ENCODE measurements around the gene RHBDL3. TPM values are rescaled to one million over a fixed set of nuclear protein-coding genes. Genes with fewer than 3 reads are reported as not detected.
"Not testable (repeated sequence)": the region's sequence is repeated elsewhere in the genome, so short reads cannot be mapped to it uniquely, and the experiment has no call there.

RHBDL3 gene
- total and polyA plus RNA-seq, 2 donors (not counting 3 experiments of a cell fraction or from before 2014, with no cell fraction given) = 0.11 to 0.20 TPM

DNA sequence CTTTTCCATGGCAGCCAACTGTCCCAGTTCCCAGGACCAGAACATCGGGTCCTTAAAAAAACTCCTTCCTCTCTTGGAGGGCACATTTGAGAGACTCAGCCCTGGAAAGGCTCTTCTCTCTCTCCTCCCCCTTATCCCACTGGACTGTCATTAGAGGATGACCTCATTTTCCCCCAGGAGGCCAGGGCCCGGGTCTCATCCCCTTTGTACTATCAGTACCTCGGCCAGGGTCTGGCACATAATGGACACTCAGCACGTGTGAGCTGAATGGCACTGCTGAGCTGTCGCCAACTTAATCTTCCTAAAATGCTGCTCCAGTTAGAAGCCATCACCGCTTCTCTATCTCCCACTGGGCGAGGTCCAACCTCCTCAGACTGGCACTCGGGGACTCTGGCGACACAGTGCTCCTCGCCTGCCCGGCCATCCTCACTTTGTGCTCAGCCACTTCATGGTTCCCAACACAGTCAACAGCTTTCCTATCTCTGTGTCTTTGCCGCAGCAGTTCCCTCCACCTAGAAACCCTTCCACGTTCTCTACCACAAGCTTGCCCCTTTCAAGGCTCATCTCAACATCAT lies 3.6 kb upstream of the RHBDL3 start:
- H3K9me3 ChIP-seq (replicated peaks; ENCODE audit: control insufficient read depth, insufficient read depth, low read length) = no peaks in the 10 kb centered on the region
- no TSS peak for BruUV-seq (replicated peaks)
- no peak overlapping the region for H3K4me3 ChIP-seq (replicated peaks in 1 of 3; ENCODE audit: insufficient read depth in 1 of 3, low read depth in 1 of 3, low read length in 3 of 3)
- H2AFZ ChIP-seq (ENCODE audit: low read depth, low read length) = no peak overlapping the region
- H3K9ac ChIP-seq (replicated peaks; ENCODE audit: extremely low read depth, insufficient read depth, low read length) = no peak overlapping the region
- no peak for DNase-seq (ENCODE audit: low read depth, low spot score)
- H3K4me1 ChIP-seq (ENCODE audit: control insufficient read depth, extremely low read depth, insufficient read depth, low read length) = peaks cover 12% of the 10 kb centered on the region
- H3K79me2 ChIP-seq (ENCODE audit: control insufficient read depth, insufficient read depth, low read length) = no peaks in the 10 kb centered on the region
- intact Hi-C loops (cut with micrococcal nuclease) = no loop called here
- H3K27ac ChIP-seq (ENCODE audit: insufficient read depth, low read depth, low read length) = no peak overlapping the region
- ChIA-PET CTCF (interaction anchor here (0.7 to 2.4 kb wide), 2 partner anchors 9 to 11 kb away, joined by 3 to 13 read pairs; no protein-coding TSS in a partner anchor), POLR2A (interaction anchor here (0.6 kb wide), 1 partner anchor 984 kb away, joined by 3 read pairs; no protein-coding TSS in a partner anchor)
- no peaks in the 10 kb centered on the region for H4K20me1 ChIP-seq (replicated peaks; ENCODE audit: control insufficient read depth, extremely low read depth, insufficient read depth, low read length)
- FAIRE-seq = no peak
- H3K27me3 ChIP-seq (ENCODE audit: control insufficient read depth in 2 of 2, insufficient read depth in 2 of 2, low read length in 2 of 2) = peaks cover 36 to 61% of the 10 kb centered on the region in 2 experiments
- dilution Hi-C loops (cut with MboI; ENCODE audit: extremely low pct_ligation_motif_present, low sequenced_read_pairs) = no loop called here
- no peak overlapping the region for H3K4me2 ChIP-seq (ENCODE audit: insufficient read depth, low read length)
- H3K36me3 ChIP-seq (ENCODE audit: control insufficient read depth in 2 of 2, extremely low read depth in 1 of 2, insufficient read depth in 2 of 2, low read length in 2 of 2) = no peaks in the 10 kb centered on the region
- no peaks in the 10 kb centered on the region for H3K9me1 ChIP-seq (replicated peaks; ENCODE audit: control insufficient read depth, extremely low read depth, insufficient read depth, low read length)
- no peak for TF ChIP-seq FOS (IDR thresholded peaks at IDR 0.05; ENCODE audit: borderline replicate concordance, insufficient read depth, low read length)
- TF ChIP-seq EZH2 (IDR thresholded peaks at IDR 0.05; ENCODE audit: borderline replicate concordance, low read depth, low read length, severe bottlenecking) = no peak
- no peak for TF ChIP-seq GATA2 (IDR thresholded peaks at IDR 0.05; ENCODE audit: insufficient read depth, insufficient read length, low read depth, low read length)

DNA sequence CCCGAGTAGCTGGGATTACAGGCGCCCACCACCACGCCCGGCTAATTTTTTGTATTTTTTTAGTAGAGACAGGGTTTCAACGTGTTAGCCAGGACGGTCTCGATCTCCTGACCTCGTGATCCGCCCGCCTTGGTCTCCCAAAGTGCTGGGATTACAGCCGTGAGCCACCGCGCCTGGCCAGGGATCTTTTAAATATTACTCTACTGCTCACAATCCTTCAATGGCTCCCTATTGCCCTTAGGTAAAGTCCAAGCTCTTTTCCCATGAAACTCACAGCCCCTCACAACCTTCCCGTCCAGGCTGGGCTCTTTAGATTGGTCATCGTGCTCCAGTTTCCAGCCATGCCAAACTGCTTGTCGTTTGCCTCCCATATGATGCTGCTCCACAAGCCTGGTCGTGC lies 2.1 kb upstream of the RHBDL3 start:
- dilution Hi-C loops (cut with MboI; ENCODE audit: extremely low pct_ligation_motif_present, low sequenced_read_pairs); DNase-seq (ENCODE audit: low read depth, low spot score); H4K20me1 ChIP-seq (replicated peaks; ENCODE audit: control insufficient read depth, extremely low read depth, insufficient read depth, low read length); H2AFZ ChIP-seq (ENCODE audit: low read depth, low read length); H3K9me1 ChIP-seq (replicated peaks; ENCODE audit: control insufficient read depth, extremely low read depth, insufficient read depth, low read length); H3K9me3 ChIP-seq (replicated peaks; ENCODE audit: control insufficient read depth, insufficient read depth, low read length); H3K4me3 ChIP-seq (replicated peaks in 1 of 3; ENCODE audit: insufficient read depth in 1 of 3, low read depth in 1 of 3, low read length in 3 of 3); BruUV-seq (replicated peaks); H3K27ac ChIP-seq (ENCODE audit: insufficient read depth, low read depth, low read length); POLR2A ChIA-PET; H3K79me2 ChIP-seq (ENCODE audit: control insufficient read depth, insufficient read depth, low read length); H3K36me3 ChIP-seq (ENCODE audit: control insufficient read depth in 2 of 2, extremely low read depth in 1 of 2, insufficient read depth in 2 of 2, low read length in 2 of 2); FAIRE-seq; H3K9ac ChIP-seq (replicated peaks; ENCODE audit: extremely low read depth, insufficient read depth, low read length); H3K4me2 ChIP-seq (ENCODE audit: insufficient read depth, low read length); intact Hi-C loops (cut with micrococcal nuclease): not testable (repeated sequence)
- Histone ChIP-seq H3K27me3 (ENCODE audit: control insufficient read depth in 2 of 2, insufficient read depth in 2 of 2, low read length in 2 of 2) (peaks cover 51 to 67% of the 10 kb centered on the region in 2 experiments), H3K4me1 (ENCODE audit: control insufficient read depth, extremely low read depth, insufficient read depth, low read length) (peaks cover 13% of the 10 kb centered on the region)
- CTCF ChIA-PET = interaction anchor here (1.0 kb wide), 2 partner anchors 9 to 11 kb away, joined by 3 read pairs; no protein-coding TSS in a partner anchor

Data from endothelial cell of umbilical vein (primary cell).